Measurements from ENCODE around the gene CACNA1D. TPM values are rescaled to one million over a fixed set of nuclear protein-coding genes. Genes with fewer than 3 reads are reported as not detected.
A peak's percentile ranks its signal among the peaks of the same experiment; 100 is the strongest.

The CACNA1D gene
- total RNA-seq, 1 donor from 2014 or later: 1.1 TPM

DNA sequence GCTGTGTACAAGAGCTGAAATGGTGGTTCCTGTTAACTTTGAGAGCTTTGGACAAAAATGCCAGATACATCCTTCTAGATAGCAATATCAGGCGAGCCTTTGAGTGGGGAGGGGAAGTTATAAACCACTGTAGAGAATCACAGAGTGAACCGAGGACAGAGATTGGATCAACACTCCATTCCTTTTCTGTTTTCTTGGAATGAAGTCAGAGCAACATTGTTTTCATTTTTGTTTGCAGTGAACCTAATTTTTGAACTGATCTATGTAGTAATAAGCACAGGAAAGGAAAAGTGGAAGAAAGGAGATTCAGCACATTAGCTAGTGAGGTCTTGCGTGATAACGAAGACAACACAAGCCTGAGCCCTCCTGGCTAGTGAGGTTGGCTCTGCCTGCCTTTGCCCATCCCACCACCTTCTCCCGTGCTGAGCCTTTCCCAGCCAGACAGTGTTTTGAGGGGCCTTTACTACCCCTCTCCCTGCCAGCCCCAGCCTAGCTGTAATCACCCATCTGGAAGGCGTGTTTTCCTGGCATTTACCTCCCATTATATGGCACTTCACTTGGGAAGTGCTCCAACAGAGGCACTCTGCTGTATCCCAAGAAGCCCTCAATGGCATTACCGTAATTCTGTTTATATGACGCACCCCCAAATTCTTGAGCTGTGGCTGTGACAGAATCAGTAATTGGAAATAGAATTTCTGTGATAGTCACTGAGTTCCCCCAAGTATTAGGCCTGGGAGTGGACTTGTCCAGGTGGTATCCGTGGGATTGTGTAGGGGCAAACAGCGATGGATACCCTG is 129.8 kb downstream of the CACNA1D start:
- H3K4me1 Mint-ChIP-seq: peaks cover 13% of the 10 kb centered on the region
- H3K36me3 Mint-ChIP-seq (ENCODE audit: low read depth): no peaks in the 10 kb centered on the region
- TF ChIP-seq, protein P1, sequence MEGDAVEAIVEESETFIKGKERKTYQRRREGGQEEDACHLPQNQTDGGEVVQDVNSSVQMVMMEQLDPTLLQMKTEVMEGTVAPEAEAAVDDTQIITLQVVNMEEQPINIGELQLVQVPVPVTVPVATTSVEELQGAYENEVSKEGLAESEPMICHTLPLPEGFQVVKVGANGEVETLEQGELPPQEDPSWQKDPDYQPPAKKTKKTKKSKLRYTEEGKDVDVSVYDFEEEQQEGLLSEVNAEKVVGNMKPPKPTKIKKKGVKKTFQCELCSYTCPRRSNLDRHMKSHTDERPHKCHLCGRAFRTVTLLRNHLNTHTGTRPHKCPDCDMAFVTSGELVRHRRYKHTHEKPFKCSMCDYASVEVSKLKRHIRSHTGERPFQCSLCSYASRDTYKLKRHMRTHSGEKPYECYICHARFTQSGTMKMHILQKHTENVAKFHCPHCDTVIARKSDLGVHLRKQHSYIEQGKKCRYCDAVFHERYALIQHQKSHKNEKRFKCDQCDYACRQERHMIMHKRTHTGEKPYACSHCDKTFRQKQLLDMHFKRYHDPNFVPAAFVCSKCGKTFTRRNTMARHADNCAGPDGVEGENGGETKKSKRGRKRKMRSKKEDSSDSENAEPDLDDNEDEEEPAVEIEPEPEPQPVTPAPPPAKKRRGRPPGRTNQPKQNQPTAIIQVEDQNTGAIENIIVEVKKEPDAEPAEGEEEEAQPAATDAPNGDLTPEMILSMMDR (conservative IDR thresholded peaks at IDR 0.05): no peak
- no peaks in the 10 kb centered on the region for H3K9me3 Mint-ChIP-seq
- no peak overlapping the region for H3K27ac Mint-ChIP-seq (ENCODE audit: unreplicated experiment)
- H3K27me3 Mint-ChIP-seq (ENCODE audit: low read depth): peaks cover 28% of the 10 kb centered on the region
- DNase-seq (ENCODE audit: low read depth, low spot score): no peak
- H3K4me3 Mint-ChIP-seq: no peak overlapping the region

- H3K4me1 Mint-ChIP-seq: peaks cover 24% of the 10 kb centered on the region
Measured at GRCh38 chr3:53626876-53627275, 132.5 kb downstream of the CACNA1D start.

DNA sequence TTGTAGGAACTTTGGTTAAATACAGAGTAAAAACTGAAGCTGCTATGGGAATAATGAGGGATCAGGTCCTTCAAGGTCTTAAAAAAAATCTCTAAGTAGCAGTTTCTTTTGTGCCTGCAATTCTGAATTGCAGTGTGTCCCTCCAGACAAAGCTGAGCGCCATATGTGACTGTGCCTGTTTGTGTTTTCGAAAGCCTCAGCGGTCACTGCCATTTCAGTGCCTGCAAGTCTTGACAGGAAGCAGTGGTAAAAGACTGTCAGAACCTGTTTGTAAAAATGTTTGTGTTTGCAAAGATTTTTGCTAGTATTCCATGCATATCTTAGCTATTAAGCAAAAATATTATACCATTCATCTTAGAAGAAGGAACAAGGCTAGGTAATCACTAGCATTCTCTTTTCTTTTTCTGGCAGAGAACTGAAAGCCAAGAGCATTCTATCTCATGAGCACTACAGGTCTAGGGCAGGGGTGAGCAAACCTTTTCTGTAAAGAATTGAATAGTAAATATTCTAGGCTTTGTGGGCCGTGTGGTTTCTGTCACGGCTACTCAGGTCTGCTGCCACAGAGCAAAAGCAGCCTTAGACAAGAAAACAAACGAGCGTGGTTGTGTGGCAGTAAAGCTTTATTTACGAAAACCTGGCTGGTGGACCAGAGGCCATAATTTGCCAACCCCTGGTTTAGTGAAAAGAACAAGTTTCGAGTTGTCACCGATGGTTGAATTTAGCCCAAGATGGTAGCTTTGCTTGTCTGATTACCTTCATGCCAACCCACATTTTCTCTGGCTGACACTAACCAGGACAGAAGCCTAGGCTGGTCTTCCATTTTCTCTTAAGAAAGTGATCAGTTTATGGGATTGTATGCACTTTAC is 134.4 kb downstream of the CACNA1D start:
- Mint-ChIP-seq H3K9me3 (peaks cover 5% of the 10 kb centered on the region), H3K27ac (ENCODE audit: unreplicated experiment) (peak overlapping the region; percentile 65), H3K4me3 (peak overlapping the region; percentile 11), H3K36me3 (ENCODE audit: low read depth) (no peaks in the 10 kb centered on the region), H3K27me3 (ENCODE audit: low read depth) (peaks cover 20% of the 10 kb centered on the region), H3K4me1 (peaks cover 24% of the 10 kb centered on the region)
- TF ChIP-seq, protein P1 (conservative IDR thresholded peaks at IDR 0.05): no peak
- no peak for DNase-seq (ENCODE audit: low read depth, low spot score)

More at GRCh38 chr3:53626876-53627275, 132.5 kb downstream of the CACNA1D start:
- H3K4me3 Mint-ChIP-seq: no peak overlapping the region
- TF ChIP-seq, protein P1 (conservative IDR thresholded peaks at IDR 0.05): no peak
- H3K27me3 Mint-ChIP-seq (ENCODE audit: low read depth): peaks cover 20% of the 10 kb centered on the region
- no peak overlapping the region for H3K27ac Mint-ChIP-seq (ENCODE audit: unreplicated experiment)
- DNase-seq (ENCODE audit: low read depth, low spot score): no peak
- peaks cover 3% of the 10 kb centered on the region for H3K9me3 Mint-ChIP-seq
- no peaks in the 10 kb centered on the region for H3K36me3 Mint-ChIP-seq (ENCODE audit: low read depth)

GRCh38 chr3:53629402-53629723 is 135.0 kb downstream of the CACNA1D start:
- Mint-ChIP-seq H3K4me1 (peaks cover 24% of the 10 kb centered on the region), H3K27ac (ENCODE audit: unreplicated experiment) (peak overlapping the region; percentile 65), H3K36me3 (ENCODE audit: low read depth) (no peaks in the 10 kb centered on the region), H3K9me3 (peaks cover 5% of the 10 kb centered on the region), H3K4me3 (no peak overlapping the region), H3K27me3 (ENCODE audit: low read depth) (peaks cover 16% of the 10 kb centered on the region)
- TF ChIP-seq, protein P1 (conservative IDR thresholded peaks at IDR 0.05): no peak
- no peak for DNase-seq (ENCODE audit: low read depth, low spot score)

DNA sequence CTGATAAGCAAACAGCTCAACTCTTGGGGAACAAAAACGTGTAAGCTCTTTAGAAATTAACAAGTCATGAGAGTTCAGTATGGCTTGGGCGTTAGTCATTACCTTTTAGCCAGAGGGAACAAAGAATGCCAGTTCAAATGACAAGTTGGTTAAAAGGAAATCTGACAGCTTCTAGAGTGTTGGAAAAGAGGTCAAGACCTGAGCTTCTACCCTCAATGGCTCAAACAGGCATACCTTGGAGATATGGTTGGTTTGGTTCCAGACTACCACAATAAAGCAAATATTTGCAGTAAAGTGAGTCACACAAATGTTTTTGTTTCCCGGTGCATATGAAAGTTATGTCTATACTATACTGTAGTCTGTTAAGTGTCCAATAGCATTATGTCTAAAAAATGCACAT is 136.1 kb downstream of the CACNA1D start:
- TF ChIP-seq, protein P1 (conservative IDR thresholded peaks at IDR 0.05): no peak
- no peak overlapping the region for H3K4me3 Mint-ChIP-seq
- H3K36me3 Mint-ChIP-seq (ENCODE audit: low read depth): no peaks in the 10 kb centered on the region
- no peak overlapping the region for H3K27ac Mint-ChIP-seq (ENCODE audit: unreplicated experiment)
- peaks cover 5% of the 10 kb centered on the region for H3K9me3 Mint-ChIP-seq
- no peak for DNase-seq (ENCODE audit: low read depth, low spot score)
- H3K4me1 Mint-ChIP-seq: peaks cover 24% of the 10 kb centered on the region
- H3K27me3 Mint-ChIP-seq (ENCODE audit: low read depth): peaks cover 13% of the 10 kb centered on the region

Measured in neural crest cell (in vitro differentiated cells).